Panc1 (cell line): Measurements from ENCODE around the gene ISYNA1. TPM values are rescaled to one million over a fixed set of nuclear protein-coding genes. Genes with fewer than 3 reads are reported as not detected.

Experiments used
- ATAC-seq: fragments of 200-7000 bp; cut with Tn5 transposase; 2 replicates; pipeline ENCODE4 v1.9.1; 2020; ENCODE audit warnings: mild to moderate bottlenecking, moderate library complexity
- BruUV-seq: library from RNA; stranded (reverse); fragments of 400-500 nt; replicated peaks from 2 replicates; lab custom pipeline; 2021; lab: Mats Ljungman, UMichigan
- CTCF ChIA-PET: fragments of 300-600 bp; sonication (Branson Sonifier 250); formaldehyde crosslinking; loops from one replicate; lab custom pipeline; 2022; ENCODE audit warnings: antibody characterized with exemption; lab: Charles Lee
- POLR2A ChIA-PET: fragments of 300-600 bp; sonication (Branson Sonifier 250); formaldehyde crosslinking; loops from one replicate; lab custom pipeline; 2022; ENCODE audit warnings: antibody characterized with exemption; lab: Charles Lee
- DNase-seq: peaks from one replicate; pipeline ENCODE4 v3.0.0-alpha.2; 2010; ENCODE audit warnings: low read depth, low spot score
- H3K27ac ChIP-seq: 2 replicates; pipeline ENCODE4 v1.5.1; 2011; ENCODE audit warnings: mild to moderate bottlenecking, low read length, inconsistent platforms
- H3K27me3 ChIP-seq: fragments of 200-500 bp; sonication (Bioruptor generic); 2 replicates; pipeline ENCODE4 v1.6.0; 2014; ENCODE audit warnings: low read length, inconsistent platforms; ENCODE audit not compliant: control insufficient read depth, insufficient read depth
- H3K36me3 ChIP-seq: fragments of 200-500 bp; sonication (Bioruptor generic); 2 replicates; pipeline ENCODE4 v1.5.1; 2014; ENCODE audit warnings: inconsistent platforms, mild to moderate bottlenecking, low read length, moderate library complexity; ENCODE audit not compliant: control insufficient read depth, insufficient read depth
- H3K4me1 ChIP-seq: 2 replicates; pipeline ENCODE4 v1.5.1; 2011; ENCODE audit warnings: inconsistent platforms, mild to moderate bottlenecking, low read length, moderate library complexity; ENCODE audit not compliant: control insufficient read depth, insufficient read depth
- H3K4me3 ChIP-seq, 2 experiments: 2 replicates each; pipeline ENCODE4 v1.5.1; 2011 to 2012; ENCODE audit warnings: low read depth in 2 of 2, low read length in 2 of 2, mild to moderate bottlenecking in 2 of 2, inconsistent platforms in 1 of 2, moderate library complexity in 1 of 2
- H3K9me3 ChIP-seq: fragments of 200-500 bp; sonication (Bioruptor generic); 2 replicates; pipeline ENCODE4 v1.5.1; 2014; ENCODE audit warnings: low read depth, mild to moderate bottlenecking, inconsistent platforms, low read length, moderate library complexity; ENCODE audit not compliant: control insufficient read depth, insufficient read depth
- POLR2AphosphoS5 ChIP-seq: IDR thresholded peaks from 2 replicates; pipeline ENCODE4 v1.6.1; 2012; ENCODE audit warnings: mild to moderate bottlenecking, low read depth, low read length, moderate library complexity
- SIN3A ChIP-seq: IDR thresholded peaks from 2 replicates; pipeline ENCODE4 v1.6.1; 2012; ENCODE audit warnings: low read depth, mild to moderate bottlenecking, low read length, moderate library complexity, borderline replicate concordance; ENCODE audit not compliant: insufficient read depth
- TCF7L2 ChIP-seq: IDR thresholded peaks from 2 replicates; pipeline ENCODE4 v1.6.1; 2011; ENCODE audit warnings: mild to moderate bottlenecking, low read depth, low read length, inconsistent platforms
- in situ Hi-C: cut with HindIII; loops from 2 replicates; pipeline ENCODE4 v1.10.0; 2016; ENCODE audit warnings: low sequenced_read_pairs, low pct_unique_long_range_greater_than_20kb
- intact Hi-C: fragments of 100-400 bp; cut with micrococcal nuclease; formaldehyde crosslinking; loops from one replicate; pipeline ENCODE4 v1.10.0; 2022; ENCODE audit not compliant: unreplicated experiment
- total RNA-seq: library from RNA; stranded (reverse); gene quantifications from one replicate; pipeline ENCODE4 v1.2.1, GENCODE V29; 2021; ENCODE audit not compliant: unreplicated experiment
- TF ChIP-seq, protein P1 (sequence below), 2 experiments: IDR thresholded peaks; 2 replicates each; pipeline ENCODE4 v1.6.1; 2011 to 2012; ENCODE audit warnings: low read depth in 2 of 2, control low read depth in 1 of 2, low read length in 1 of 2, mild to moderate bottlenecking in 1 of 2, moderate library complexity in 1 of 2; ENCODE audit not compliant: insufficient read depth in 1 of 2
- TF ChIP-seq, protein P2 (sequence below): fragments of 450-650 bp; IDR thresholded peaks from 2 replicates; pipeline ENCODE4 v1.5.1; 2017; ENCODE audit warnings: mild to moderate bottlenecking

The ISYNA1 gene
- total RNA-seq, 1 experiment from 2014 or later, result 351 TPM

DNA sequence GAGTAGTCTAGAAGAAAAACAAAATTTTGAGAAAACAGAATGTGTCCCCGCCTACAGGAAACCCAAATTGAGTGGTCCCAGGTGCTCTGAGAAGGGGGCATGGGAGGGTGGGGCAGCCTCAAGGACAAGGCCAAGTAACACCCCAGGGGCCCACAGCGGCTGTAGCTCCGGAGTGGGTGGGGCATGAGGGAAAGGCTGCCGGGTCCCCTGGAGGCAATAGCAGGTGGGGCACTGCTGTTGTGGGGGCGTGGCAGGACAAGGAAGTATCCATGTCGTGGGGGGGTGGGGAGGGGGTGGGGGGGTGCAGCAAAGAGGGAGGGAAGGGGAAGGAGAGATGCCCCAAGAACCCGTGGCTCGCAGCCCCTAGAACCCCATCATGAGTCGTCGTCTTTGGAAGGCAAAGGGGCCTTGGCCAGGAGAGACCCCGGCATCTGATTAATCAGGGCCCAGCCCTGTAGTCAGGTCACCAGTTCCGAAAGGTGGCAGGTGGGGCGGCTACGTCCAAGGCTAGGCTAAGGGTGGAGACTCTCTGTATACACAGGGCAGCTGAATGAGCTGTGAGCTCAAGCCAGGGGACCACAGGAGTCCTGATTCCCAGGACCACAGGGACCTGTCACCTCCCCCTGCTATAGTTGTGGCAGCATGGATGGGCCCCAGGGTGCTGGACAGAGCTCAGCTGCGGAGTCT lies 7.5 kb upstream of the ISYNA1 start:
- no peaks in the 10 kb centered on the region for H3K9me3 ChIP-seq
- TF ChIP-seq, protein P1, sequence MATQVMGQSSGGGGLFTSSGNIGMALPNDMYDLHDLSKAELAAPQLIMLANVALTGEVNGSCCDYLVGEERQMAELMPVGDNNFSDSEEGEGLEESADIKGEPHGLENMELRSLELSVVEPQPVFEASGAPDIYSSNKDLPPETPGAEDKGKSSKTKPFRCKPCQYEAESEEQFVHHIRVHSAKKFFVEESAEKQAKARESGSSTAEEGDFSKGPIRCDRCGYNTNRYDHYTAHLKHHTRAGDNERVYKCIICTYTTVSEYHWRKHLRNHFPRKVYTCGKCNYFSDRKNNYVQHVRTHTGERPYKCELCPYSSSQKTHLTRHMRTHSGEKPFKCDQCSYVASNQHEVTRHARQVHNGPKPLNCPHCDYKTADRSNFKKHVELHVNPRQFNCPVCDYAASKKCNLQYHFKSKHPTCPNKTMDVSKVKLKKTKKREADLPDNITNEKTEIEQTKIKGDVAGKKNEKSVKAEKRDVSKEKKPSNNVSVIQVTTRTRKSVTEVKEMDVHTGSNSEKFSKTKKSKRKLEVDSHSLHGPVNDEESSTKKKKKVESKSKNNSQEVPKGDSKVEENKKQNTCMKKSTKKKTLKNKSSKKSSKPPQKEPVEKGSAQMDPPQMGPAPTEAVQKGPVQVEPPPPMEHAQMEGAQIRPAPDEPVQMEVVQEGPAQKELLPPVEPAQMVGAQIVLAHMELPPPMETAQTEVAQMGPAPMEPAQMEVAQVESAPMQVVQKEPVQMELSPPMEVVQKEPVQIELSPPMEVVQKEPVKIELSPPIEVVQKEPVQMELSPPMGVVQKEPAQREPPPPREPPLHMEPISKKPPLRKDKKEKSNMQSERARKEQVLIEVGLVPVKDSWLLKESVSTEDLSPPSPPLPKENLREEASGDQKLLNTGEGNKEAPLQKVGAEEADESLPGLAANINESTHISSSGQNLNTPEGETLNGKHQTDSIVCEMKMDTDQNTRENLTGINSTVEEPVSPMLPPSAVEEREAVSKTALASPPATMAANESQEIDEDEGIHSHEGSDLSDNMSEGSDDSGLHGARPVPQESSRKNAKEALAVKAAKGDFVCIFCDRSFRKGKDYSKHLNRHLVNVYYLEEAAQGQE (IDR thresholded peaks at IDR 0.05; ENCODE audit: insufficient read depth in 1 of 2, low read depth in 2 of 2, low read length in 1 of 2), result no peak
- TF ChIP-seq TCF7L2, result no peak
- TF ChIP-seq, protein P2, sequence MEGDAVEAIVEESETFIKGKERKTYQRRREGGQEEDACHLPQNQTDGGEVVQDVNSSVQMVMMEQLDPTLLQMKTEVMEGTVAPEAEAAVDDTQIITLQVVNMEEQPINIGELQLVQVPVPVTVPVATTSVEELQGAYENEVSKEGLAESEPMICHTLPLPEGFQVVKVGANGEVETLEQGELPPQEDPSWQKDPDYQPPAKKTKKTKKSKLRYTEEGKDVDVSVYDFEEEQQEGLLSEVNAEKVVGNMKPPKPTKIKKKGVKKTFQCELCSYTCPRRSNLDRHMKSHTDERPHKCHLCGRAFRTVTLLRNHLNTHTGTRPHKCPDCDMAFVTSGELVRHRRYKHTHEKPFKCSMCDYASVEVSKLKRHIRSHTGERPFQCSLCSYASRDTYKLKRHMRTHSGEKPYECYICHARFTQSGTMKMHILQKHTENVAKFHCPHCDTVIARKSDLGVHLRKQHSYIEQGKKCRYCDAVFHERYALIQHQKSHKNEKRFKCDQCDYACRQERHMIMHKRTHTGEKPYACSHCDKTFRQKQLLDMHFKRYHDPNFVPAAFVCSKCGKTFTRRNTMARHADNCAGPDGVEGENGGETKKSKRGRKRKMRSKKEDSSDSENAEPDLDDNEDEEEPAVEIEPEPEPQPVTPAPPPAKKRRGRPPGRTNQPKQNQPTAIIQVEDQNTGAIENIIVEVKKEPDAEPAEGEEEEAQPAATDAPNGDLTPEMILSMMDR, result no peak
- TF ChIP-seq POLR2AphosphoS5, result no peak
- TF ChIP-seq SIN3A, result no peak
- CTCF ChIA-PET, result interaction anchor here (0.7 kb wide), 1 partner anchor 75 kb away, joined by 6 read pairs; no protein-coding TSS in a partner anchor
- DNase-seq (no peak), ATAC-seq (no peak)
- in situ Hi-C loops (no loop called here), intact Hi-C loops (no loop called here)
- no peaks in the 10 kb centered on the region for H3K36me3 ChIP-seq
- POLR2A ChIA-PET, result no interaction called here
- BruUV-seq, result no TSS peak
- peaks cover 8% of the 10 kb centered on the region for H3K4me1 ChIP-seq
- no peaks in the 10 kb centered on the region for H3K27me3 ChIP-seq
- no peak overlapping the region for H3K27ac ChIP-seq
- H3K4me3 ChIP-seq, result no peak overlapping the region

DNA sequence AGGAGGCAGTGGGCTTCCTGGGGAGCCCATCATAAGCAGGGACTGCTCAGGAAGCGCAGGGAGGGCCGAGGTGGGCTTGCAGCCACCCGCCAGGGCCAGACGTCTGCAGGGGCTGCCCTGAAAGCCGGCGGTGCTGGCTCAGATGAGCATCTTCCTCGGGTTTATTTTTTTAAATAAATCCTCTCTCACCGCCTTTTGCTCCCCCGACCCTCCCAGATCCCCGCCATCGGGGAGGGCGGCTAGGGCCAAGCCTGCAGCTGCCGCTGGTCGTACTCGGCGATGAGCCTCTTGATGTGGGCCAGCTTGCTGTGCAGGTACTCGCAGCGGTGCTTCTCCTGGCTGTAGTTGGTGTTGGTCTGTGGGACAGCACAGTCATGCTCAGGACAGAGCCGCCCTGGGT lies 6.6 kb upstream of the ISYNA1 start:
- ChIA-PET CTCF (no interaction called here), POLR2A (no interaction called here)
- H3K27ac ChIP-seq, result no peak overlapping the region
- DNase-seq, result no peak
- no TSS peak for BruUV-seq
- in situ Hi-C loops (no loop called here), intact Hi-C loops (no loop called here)
- H3K4me3 ChIP-seq, result no peak overlapping the region
- H3K9me3 ChIP-seq, result no peaks in the 10 kb centered on the region
- TF ChIP-seq, protein P2, result no peak
- no peak for TF ChIP-seq SIN3A
- H3K36me3 ChIP-seq, result no peaks in the 10 kb centered on the region
- no peak for ATAC-seq
- H3K27me3 ChIP-seq, result no peaks in the 10 kb centered on the region
- peaks cover 17% of the 10 kb centered on the region for H3K4me1 ChIP-seq
